ENCODE data around the gene ANGPTL4. TPM values are rescaled to one million over a fixed set of nuclear protein-coding genes. Genes with fewer than 3 reads are reported as not detected.

Gene ANGPTL4
- total RNA-seq, 4 donors from 2014 or later, result 11.8 to 51.8 (median 34.7) TPM

DNA sequence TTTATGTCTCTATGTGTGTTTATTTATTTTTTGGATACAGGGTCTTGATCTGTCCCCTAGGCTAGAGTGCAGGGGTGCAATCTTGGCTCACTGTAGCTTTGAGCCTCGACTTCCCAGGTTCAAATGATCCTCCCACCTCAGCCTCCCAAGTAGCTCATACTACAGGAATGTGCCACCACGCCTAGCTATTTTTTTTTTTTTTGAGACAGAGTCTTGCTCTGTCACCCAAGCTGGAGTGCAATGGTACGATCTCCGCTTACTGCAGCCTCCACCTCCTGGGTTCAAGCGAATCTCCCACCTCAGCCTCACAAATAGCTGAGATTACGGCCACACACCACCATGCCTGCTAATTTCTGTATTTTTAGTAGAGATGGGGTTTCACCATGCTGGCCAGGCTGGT, 5.0 kb upstream of the ANGPTL4 start:
- no peak for TF ChIP-seq CTCF (IDR thresholded peaks at IDR 0.05)
- TF ChIP-seq POLR2A (IDR thresholded peaks at IDR 0.05), result no peak
- intact Hi-C loops (cut with DNase I; ENCODE audit: low total_unique reads), result loop anchor here (10.0 kb wide), 1 partner anchor 146 kb away; the partner anchor contains the start of gene PRAM1
- DNase-seq (ENCODE audit: low spot score in 2 of 2), result no peak
- H3K4me3 ChIP-seq (ENCODE audit: low read depth, poor library complexity, severe bottlenecking), result no peak overlapping the region
- WGBS, 2 donors, result 86 to 87% methylated on average over 6 of the region's 6 CpGs

- H3K4me3 ChIP-seq (ENCODE audit: low read depth, poor library complexity, severe bottlenecking), result no peak overlapping the region
- WGBS, 2 donors, result 76 to 86% methylated on average over 8 of the region's 8 CpGs
- DNase-seq (ENCODE audit: low spot score in 2 of 2), result no peak
- TF ChIP-seq CTCF (IDR thresholded peaks at IDR 0.05), result no peak
- TF ChIP-seq POLR2A (IDR thresholded peaks at IDR 0.05), result no peak
- intact Hi-C loops (cut with DNase I; ENCODE audit: low total_unique reads), result no loop called here
Observed at GRCh38 chr19:8360196-8360595, 3.8 kb upstream of the ANGPTL4 start.

DNA sequence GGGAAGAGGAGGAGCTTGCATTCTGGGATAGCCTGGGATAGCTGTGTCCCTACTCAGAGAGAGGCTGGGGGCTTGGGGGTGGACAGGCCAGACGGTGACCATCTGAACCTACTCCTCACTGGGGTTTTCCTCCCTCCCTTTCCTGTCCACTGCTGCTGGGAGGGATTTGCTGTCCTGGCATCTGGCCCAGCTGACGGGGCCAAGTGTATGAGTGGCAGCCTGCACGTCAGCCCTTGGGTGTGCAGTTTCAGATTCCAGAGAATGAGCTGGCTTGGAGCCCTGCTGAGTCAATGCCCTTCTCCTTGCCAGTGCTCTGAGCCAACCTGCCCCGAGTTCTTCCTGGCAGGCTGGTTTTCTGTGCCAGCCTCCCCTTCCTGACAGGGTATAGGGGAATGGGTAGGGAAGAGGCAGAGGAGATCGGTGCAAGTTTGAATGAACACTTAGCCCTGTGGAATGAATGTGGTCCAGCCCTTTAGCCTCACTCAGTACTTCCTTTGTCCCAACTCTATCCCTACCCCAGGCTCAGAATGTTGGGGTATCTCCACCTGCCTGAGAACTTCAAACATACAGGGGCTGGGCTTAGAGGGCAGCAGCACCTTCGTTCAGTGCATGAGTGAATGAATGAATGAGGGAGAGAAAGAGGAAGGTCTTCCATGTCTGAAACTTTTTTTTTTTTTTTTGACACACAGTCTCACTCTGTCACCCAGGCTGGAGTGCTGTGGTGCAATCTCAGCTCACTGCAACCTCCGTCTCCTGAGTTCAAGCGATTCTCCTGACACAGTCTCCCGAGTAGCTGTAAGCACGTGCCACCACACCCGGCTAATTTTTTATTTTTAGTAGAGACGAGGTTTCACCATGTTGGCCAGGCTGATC, 1.8 kb upstream of the ANGPTL4 start:
- TF ChIP-seq CTCF (IDR thresholded peaks at IDR 0.05) (no peak), POLR2A (IDR thresholded peaks at IDR 0.05) (no peak)
- 5 to 17% methylated on average over 12 of the region's 12 CpGs for WGBS, 2 donors
- no peak overlapping the region for H3K4me3 ChIP-seq (ENCODE audit: low read depth, poor library complexity, severe bottlenecking)
- intact Hi-C loops (cut with DNase I; ENCODE audit: low total_unique reads), result no loop called here
- DNase-seq (ENCODE audit: low spot score in 2 of 2), result peak; percentile 96 to 99

- intact Hi-C loops (cut with DNase I; ENCODE audit: low total_unique reads), result no loop called here
- TF ChIP-seq POLR2A (IDR thresholded peaks at IDR 0.05) (no peak), CTCF (IDR thresholded peaks at IDR 0.05) (no peak)
- H3K4me3 ChIP-seq (ENCODE audit: low read depth, poor library complexity, severe bottlenecking), result no peak overlapping the region
- 92 to 93% methylated on average over 11 of the region's 11 CpGs for WGBS, 2 donors
- no peak for DNase-seq (ENCODE audit: low spot score in 2 of 2)
Observed at GRCh38 chr19:8366121-8366581, 2.2 kb downstream of the ANGPTL4 start.

- H3K4me3 ChIP-seq (ENCODE audit: low read depth, poor library complexity, severe bottlenecking), result no peak overlapping the region
- intact Hi-C loops (cut with DNase I; ENCODE audit: low total_unique reads), result no loop called here
- 63 to 65% methylated on average over 13 of the region's 13 CpGs for WGBS, 2 donors
- DNase-seq (ENCODE audit: low spot score in 2 of 2), result no peak
- no peak for TF ChIP-seq POLR2A (IDR thresholded peaks at IDR 0.05)
- TF ChIP-seq CTCF (IDR thresholded peaks at IDR 0.05), result no peak
Observed at GRCh38 chr19:8366961-8367326, 3.0 kb downstream of the ANGPTL4 start.

All from lower leg skin (tissue), 4 donors.